Thyroid gland (tissue), 4 donors: ENCODE data around the gene C1orf185.

Experiments used
- CTCF ChIP-seq, 6 experiments: fragments of 200-600 bp in 3 of 6; fragments of 450-650 bp in 3 of 6; sonication (generic) in 3 of 6; IDR thresholded peaks; one replicate each; pipeline ENCODE4 v1.5.1; 2016 to 2019; ENCODE audit warnings: antibody characterized with exemption in 6 of 6, mild to moderate bottlenecking in 2 of 6, inconsistent platforms in 1 of 6, moderate library complexity in 1 of 6
- POLR2A ChIP-seq, 2 donors: fragments of 450-650 bp; IDR thresholded peaks; one replicate each; pipeline ENCODE4 v1.6.1; 2017; ENCODE audit warnings: antibody characterized with exemption in 2 of 2, mild to moderate bottlenecking in 2 of 2, moderate library complexity in 1 of 2

DNA sequence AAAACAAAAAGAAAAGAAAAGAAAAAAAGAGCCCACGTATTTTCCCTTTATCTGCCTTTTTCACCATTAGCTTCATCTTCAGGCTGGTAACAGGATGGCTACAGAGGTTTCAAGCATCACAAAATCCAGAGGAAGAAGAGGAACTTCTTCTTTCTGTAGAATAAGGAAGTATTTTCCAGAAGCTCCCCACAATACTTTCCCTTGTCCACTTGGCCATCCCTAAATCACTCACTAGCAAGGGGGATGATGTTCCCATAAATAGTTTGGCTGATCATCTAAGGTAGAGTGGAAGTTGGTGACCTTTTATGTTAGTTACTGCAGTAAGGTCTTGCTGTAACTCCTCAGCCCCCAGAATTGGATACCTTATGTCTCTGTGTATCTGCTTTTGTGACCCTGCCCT, 88.9 kb downstream of the C1orf185 start:
- TF ChIP-seq CTCF (IDR thresholded peaks at IDR 0.05) (no peak), POLR2A (IDR thresholded peaks at IDR 0.05) (no peak)
